DOHH2 (cell line): Measurements from ENCODE around the gene TFB1M.

Source experiments
- H3F3A ChIP-seq: fragments of 200-600 bp; sonication (generic), shearing (Covaris generic); 2 replicates; pipeline ENCODE4 v1.6.0; 2016; ENCODE audit warnings: antibody characterized with exemption, mild to moderate bottlenecking; ENCODE audit not compliant: control insufficient read depth, insufficient read depth
- H3K27ac ChIP-seq: fragments of 200-600 bp; sonication (generic); 2 replicates; pipeline ENCODE4 v1.5.1; 2014; ENCODE audit warnings: low read depth, mild to moderate bottlenecking, low read length, moderate library complexity
- H3K27me3 ChIP-seq: fragments of 200-600 bp; sonication (generic); 2 replicates; pipeline ENCODE4 v1.6.1; 2014; ENCODE audit warnings: mild to moderate bottlenecking, low read length, mixed read lengths; ENCODE audit not compliant: control insufficient read depth
- H3K36me3 ChIP-seq: fragments of 200-600 bp; sonication (generic); 2 replicates; pipeline ENCODE4 v1.6.1; 2014; ENCODE audit warnings: mild to moderate bottlenecking, low read length, moderate library complexity, mixed read lengths; ENCODE audit not compliant: control insufficient read depth
- H3K4me1 ChIP-seq: fragments of 200-600 bp; sonication (generic); 2 replicates; pipeline ENCODE4 v1.6.1; 2014; ENCODE audit warnings: mild to moderate bottlenecking, low read length, mixed read lengths; ENCODE audit not compliant: control insufficient read depth
- H3K4me2 ChIP-seq: fragments of 200-600 bp; sonication (generic); 2 replicates; pipeline ENCODE4 v1.6.0; 2014; ENCODE audit warnings: mild to moderate bottlenecking, low read length, moderate library complexity
- H3K4me3 ChIP-seq: fragments of 200-600 bp; sonication (generic); 2 replicates; pipeline ENCODE4 v1.5.1; 2014; ENCODE audit warnings: mild to moderate bottlenecking, low read length, mixed read lengths
- H3K79me2 ChIP-seq: fragments of 200-600 bp; sonication (generic); 2 replicates; pipeline ENCODE4 v1.6.1; 2014; ENCODE audit warnings: mild to moderate bottlenecking, low read length, mixed read lengths; ENCODE audit not compliant: control insufficient read depth
- H3K9me2 ChIP-seq: fragments of 200-600 bp; sonication (generic); replicated peaks from 2 replicates; pipeline ENCODE4 v1.6.1; 2014; ENCODE audit warnings: mild to moderate bottlenecking, low read length, mixed read lengths; ENCODE audit not compliant: control insufficient read depth
- H3K9me3 ChIP-seq: fragments of 200-600 bp; sonication (generic); 2 replicates; pipeline ENCODE4 v1.6.1; 2014; ENCODE audit warnings: antibody characterized with exemption, low read length, mixed read lengths; ENCODE audit not compliant: control insufficient read depth, insufficient read depth
- H4K20me1 ChIP-seq: fragments of 200-600 bp; sonication (generic); 2 replicates; pipeline ENCODE4 v1.6.0; 2014; ENCODE audit warnings: low read depth, mild to moderate bottlenecking, antibody characterized with exemption, low read length, moderate library complexity; ENCODE audit not compliant: control insufficient read depth, insufficient read depth
- CTCF ChIP-seq: fragments of 200-600 bp; sonication (generic); IDR thresholded peaks from one replicate; pipeline ENCODE4 v1.5.1; 2014; ENCODE audit warnings: antibody characterized with exemption, mild to moderate bottlenecking, low read depth, low read length; ENCODE audit not compliant: poor library complexity, severe bottlenecking
- EZH2phosphoT487 ChIP-seq: fragments of 200-600 bp; sonication (generic); IDR thresholded peaks from 2 replicates; pipeline ENCODE4 v1.6.1; 2017; ENCODE audit warnings: borderline replicate concordance, mild to moderate bottlenecking, antibody characterized with exemption, low read length, moderate library complexity, mixed read lengths

TFB1M gene

GRCh38 chr6:155264693-155265320 lies 49.5 kb downstream of the TFB1M start:
- H3K4me2 ChIP-seq = no peak overlapping the region
- no peaks in the 10 kb centered on the region for H3K9me3 ChIP-seq
- H4K20me1 ChIP-seq = no peaks in the 10 kb centered on the region
- TF ChIP-seq EZH2phosphoT487 = no peak
- no peak for TF ChIP-seq CTCF
- H3K27ac ChIP-seq = no peak overlapping the region
- H3F3A ChIP-seq = no peaks in the 10 kb centered on the region
- peaks cover 7% of the 10 kb centered on the region; the same call in 1 of the 2 replicates for H3K4me1 ChIP-seq
- H3K27me3 ChIP-seq = no peaks in the 10 kb centered on the region
- peaks cover 8% of the 10 kb centered on the region; the same call in 1 of the 2 replicates for H3K79me2 ChIP-seq
- no peaks in the 10 kb centered on the region for H3K9me2 ChIP-seq
- H3K36me3 ChIP-seq = peaks cover 49% of the 10 kb centered on the region
- no peak overlapping the region for H3K4me3 ChIP-seq

GRCh38 chr6:155263373-155264063 lies 50.8 kb downstream of the TFB1M start, which contains the start of gene CLDN20:
TSS of gene CLDN20 (plus strand) at chr6:155264013. CDS start at chr6:155275720, 11,707 bp downstream.
- peaks cover 8% of the 10 kb centered on the region; the same call in 1 of the 2 replicates for H3K79me2 ChIP-seq
- H3K27me3 ChIP-seq = no peaks in the 10 kb centered on the region
- no peaks in the 10 kb centered on the region for H3K9me3 ChIP-seq
- no peak within 1 kb of the TSS for H3K4me2 ChIP-seq
- TF ChIP-seq CTCF (no peak), EZH2phosphoT487 (no peak)
- no peak within 1 kb of the TSS for H3K4me3 ChIP-seq
- no peak within 1 kb of the TSS for H3K27ac ChIP-seq
- no peaks in the 10 kb centered on the region for H3K9me2 ChIP-seq
- H3K4me1 ChIP-seq = peaks cover 7% of the 10 kb centered on the region; the same call in 1 of the 2 replicates
- peaks cover 61% of the 10 kb centered on the region for H3K36me3 ChIP-seq
- no peaks in the 10 kb centered on the region for H4K20me1 ChIP-seq
- H3F3A ChIP-seq = no peaks in the 10 kb centered on the region

GRCh38 chr6:155262655-155263054 lies 51.6 kb downstream of the TFB1M start:
- TF ChIP-seq CTCF = no peak
- TF ChIP-seq EZH2phosphoT487 = no peak
- no peaks in the 10 kb centered on the region for H3K9me2 ChIP-seq
- H3K9me3 ChIP-seq = no peaks in the 10 kb centered on the region
- no peaks in the 10 kb centered on the region for H3F3A ChIP-seq
- peaks cover 7% of the 10 kb centered on the region; the same call in 1 of the 2 replicates for H3K4me1 ChIP-seq
- H3K27me3 ChIP-seq = no peaks in the 10 kb centered on the region
- H3K36me3 ChIP-seq = peaks cover 68% of the 10 kb centered on the region
- peaks cover 8% of the 10 kb centered on the region; the same call in 1 of the 2 replicates for H3K79me2 ChIP-seq
- no peak overlapping the region for H3K27ac ChIP-seq
- no peak overlapping the region for H3K4me2 ChIP-seq
- H3K4me3 ChIP-seq = no peak overlapping the region
- no peaks in the 10 kb centered on the region for H4K20me1 ChIP-seq
